Measurements from ENCODE around the gene KRT8.

KRT8 gene

DNA sequence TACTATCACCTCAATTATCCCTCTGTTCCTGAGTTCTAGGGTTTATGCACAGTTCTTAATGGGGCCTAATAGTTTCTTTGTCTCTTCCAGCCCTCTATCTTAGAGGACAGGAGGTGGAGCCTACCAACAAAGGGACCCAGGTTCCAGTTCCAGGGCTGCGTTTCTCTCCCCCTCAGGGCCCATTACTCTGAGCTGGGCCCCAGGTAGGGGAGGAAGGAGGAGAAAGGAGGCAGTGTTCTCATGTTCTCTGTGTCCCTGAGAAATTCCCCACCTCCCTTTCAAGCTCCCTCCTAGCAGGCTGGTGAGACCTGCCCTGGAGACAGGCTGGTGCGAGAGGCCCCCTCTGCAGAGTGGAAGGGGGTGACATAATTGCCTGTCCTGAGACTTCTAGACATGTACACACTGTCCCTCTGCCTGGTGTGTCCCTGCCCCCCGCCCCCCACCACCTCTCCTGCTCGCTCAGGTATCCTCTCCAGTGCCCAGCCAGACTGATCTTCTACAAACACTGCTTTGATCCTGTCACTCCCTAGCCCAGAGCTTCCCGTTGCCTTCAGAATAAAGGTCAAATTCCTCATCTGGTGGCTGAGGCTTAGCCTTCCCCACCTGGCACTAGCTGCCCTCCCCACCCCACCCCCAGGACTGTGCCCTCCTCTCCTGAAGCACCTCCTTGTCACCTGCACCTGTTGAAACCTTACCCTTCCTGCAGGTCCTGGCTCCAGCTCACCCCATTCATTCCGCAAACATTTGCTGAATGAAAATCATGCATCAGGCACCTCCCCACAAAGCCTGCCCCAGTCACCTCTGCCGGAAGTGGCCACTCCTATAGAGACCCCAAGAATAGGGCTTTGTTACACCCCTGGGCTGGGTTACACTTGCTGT is 21.1 kb upstream of the KRT8 start:
- DNase-seq = peak; percentile 56

DNA sequence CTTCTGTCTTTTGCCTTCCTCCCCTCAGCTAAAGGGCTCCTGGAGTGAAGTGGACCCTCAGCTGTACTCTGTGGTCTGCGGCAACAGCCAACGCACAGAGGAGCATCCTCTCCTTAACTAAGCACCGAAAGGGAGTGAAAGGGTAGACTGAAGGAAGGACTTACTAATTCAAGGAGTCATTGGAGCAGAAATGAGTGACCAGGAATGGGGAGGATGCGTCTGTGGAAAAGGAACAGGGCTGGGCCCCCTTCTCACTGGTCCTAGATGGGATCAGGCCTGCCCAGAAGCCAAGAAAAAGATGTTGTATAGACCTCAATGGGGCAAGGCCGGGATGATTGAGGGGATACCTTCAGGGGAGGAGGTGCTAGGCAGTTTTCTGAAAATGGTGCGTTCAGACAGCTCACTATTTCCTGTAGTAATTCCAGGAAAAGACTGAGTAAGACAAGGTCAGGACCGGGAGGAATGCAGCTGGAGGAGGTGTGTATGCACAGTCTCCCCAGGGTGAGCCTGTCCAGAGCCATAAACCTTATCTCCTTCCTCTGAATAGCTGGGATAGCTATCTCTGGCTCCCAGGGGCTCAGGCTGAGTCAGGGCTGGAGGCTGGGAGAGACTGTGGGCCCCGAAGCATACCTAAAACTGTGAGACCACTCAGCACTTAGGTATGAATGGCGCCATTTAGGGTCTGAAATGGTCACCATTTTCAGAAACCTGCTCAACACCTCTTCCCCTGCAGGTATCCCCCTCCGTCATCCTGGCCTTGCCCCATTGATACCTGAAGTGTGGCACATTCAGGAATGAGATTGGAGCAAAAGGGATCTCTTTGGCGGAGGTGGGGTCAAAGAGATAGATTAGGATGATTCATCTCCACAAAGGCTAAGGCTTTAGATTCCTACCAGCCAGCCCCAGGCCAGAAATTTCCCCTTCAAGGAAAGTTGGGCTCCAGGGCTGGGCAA is 20.2 kb upstream of the KRT8 start:
- no peak for DNase-seq

DNA sequence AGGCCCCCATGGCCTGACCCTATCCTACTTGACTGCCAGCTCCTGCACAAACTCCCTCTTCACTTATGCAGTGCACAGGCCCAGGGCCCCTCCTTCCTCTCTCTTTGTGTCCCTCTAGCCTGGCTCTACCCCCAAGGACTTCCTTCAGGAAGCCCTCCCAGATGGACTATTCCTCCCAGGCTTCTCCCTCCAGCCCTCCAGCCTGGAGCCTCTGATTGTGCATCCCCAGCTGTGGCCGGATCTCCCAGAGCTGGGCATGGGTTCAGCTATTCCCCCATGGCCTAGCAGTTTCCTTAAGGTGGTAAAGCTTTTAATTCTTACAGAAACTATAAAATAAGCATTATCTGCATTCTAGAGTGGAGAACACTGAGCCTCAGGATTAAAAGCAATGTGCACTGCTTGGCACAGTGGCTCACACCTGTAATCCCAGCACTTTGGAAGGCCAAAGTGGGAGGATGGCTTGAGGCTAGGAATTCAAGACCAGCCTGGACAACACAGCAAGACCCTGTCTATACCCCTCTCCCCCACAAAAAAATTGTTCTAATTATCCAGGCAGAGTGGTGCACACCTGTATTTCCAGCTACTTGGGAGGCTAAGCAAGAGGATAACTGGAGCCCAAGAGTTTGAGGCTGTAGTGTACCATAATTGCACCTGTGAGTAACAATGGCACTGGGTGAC is 16.8 kb upstream of the KRT8 start:
- no peak for DNase-seq

DNA sequence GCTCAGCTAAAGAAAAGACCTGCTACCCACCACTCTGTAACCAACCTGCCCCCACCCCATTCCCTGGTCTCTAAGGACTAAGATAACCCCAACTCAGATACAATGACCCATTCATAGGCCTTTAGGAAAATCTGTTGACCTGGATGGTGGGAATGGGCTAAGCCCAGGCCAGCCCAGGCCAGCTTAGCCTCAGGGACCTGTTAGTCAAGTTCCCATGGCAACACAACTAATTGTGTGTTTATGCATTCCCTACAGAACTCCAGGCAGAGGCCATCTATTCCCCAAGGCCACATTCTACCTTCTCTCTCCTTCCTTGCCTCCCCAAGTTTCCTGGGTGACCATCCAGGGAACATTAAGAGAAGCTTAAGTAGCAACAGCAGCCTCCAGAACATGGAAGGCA is 16.1 kb upstream of the KRT8 start:
- no peak for DNase-seq

DNA sequence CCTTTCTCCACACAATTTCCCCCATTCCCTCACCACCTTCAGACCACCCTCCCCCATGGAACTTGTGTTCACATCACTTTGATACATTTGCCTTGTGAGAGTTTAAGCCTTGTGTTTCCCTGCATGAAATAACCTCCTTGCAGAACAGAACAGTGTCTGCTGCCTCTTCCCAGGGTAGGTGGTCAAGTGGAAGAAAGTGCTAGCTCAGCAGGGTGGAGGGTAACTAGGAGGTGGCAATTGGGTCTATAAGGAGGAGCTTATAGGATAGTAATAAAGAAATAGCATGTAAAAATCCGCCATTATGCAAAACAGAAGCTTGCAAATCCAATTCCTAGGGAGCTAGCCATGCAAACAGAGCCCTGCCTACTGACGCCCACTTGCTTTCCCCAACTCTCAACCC is 13.9 kb upstream of the KRT8 start:
- no peak for DNase-seq

DNA sequence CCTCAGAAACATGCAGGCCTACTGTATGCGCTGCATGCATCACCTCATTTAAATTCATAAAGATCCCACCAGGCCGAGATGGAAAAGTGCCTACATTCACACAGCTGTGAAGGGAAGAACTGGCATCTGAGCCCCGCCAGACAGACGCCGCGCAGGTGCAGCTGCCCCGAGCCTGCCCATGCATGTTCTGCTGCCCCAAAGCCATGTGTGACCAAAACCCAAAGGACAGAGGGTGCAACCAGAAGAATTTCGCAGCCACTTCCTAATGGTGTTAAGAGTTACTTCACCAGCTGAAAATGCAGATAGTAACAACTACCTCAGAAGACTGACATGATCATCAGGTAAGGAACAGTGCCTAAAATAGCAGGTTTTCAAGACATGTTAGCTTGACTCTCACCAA is 13.5 kb upstream of the KRT8 start:
- DNase-seq = no peak

DNA sequence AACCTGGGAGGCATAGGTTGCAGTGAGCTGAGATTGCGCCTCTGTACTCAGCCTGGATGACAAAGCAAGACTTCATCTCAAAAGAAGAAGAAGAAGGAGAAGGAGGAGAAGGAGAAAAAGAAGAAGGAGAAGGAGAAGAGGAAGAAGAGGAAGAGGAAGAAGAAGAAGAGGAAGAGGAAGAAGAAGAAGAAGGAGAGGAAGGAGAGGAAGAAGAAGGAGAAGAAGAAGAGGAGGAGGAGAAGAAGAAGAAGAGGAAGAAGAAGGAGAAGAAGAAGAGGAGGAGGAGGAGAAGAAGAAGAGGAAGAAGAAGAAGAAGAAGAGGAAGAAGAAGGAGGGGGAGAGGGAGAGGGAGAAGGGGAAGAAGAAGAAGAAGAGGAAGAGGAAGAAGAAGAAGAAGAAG is 12.9 kb upstream of the KRT8 start:
- DNase-seq = no peak

DNA sequence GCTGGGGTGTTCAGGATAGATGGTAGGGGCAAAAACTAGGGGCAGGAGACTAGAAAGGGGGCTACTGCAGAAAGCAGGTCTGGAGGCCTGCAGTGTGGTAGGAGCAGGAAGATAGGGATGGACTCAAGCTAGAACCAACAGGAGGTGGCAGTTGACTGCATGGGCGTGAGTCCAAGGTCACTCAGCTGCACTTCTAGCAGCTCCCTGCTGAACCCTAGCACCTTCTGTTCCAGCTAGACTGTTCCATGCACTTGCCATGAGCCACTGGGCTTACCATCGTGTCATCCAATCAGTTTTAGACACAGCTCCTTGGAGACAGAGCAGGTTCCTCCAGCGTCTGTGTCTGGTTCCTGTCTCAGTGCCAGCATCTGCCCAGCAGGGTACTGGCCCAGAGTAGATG is 11.3 kb upstream of the KRT8 start:
- no peak for DNase-seq

DNA sequence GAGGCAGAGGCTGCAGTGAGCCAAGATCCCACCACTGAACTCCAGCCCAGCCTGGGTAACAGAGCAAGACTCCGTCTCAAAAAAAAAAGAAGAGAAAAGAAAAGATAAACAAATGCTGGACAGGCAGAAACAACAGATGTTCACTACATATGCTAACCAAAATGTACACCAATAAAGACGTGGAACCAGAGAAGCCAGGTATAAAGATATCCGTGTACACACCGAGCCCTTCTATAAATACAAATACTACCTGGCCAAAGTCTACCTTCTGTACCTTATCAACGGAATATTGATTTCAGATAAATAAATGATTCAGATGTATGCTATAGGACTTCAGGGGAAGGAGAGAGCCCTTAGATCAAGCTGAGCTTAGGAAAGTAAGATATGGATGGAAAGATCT is 10.8 kb upstream of the KRT8 start:
- no peak for DNase-seq

DNA sequence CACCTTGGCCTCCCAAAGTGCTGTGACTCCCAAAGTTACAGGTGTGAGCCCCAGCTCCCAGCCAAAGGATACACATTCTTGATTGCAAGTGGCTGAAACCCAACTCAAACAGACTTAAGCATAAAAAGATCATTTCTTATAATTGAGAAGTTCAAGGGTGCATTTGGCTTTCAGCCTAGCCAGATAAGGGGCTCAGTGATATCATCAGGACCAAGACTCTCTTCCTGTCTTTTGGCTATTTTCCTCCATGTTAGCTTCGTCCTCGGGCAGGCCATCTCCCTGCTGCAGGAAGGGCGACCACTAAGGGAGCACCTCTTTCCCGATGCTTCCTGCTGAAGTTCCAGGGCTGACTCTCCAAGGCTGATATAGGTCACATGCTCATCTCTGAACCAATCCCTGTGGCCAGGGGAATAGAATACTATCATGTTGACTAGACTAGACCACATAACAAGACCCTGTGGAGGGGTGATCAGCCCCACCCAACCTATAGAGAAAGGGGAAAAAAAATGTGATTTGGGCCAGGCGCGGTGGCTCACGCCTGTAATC is 9.8 kb upstream of the KRT8 start:
- no peak for DNase-seq

DNA sequence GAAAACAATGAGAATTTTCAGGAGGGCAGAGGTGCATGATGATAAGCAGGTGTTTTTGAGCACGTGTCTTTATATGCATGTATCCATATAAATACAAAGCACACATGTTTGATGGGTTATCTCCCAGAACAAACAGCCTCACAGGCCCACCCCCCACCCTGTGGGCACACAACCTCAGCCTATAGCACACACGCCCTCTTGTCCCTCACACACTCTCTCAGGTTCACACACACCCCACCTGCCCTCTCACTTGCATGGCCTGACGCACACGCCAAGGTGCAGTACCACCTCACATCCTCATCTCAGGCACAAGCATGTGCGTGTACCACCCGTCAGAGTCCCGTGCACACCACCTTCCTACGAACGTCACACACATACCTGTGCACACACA is 8.6 kb upstream of the KRT8 start:
- no peak for DNase-seq

DNA sequence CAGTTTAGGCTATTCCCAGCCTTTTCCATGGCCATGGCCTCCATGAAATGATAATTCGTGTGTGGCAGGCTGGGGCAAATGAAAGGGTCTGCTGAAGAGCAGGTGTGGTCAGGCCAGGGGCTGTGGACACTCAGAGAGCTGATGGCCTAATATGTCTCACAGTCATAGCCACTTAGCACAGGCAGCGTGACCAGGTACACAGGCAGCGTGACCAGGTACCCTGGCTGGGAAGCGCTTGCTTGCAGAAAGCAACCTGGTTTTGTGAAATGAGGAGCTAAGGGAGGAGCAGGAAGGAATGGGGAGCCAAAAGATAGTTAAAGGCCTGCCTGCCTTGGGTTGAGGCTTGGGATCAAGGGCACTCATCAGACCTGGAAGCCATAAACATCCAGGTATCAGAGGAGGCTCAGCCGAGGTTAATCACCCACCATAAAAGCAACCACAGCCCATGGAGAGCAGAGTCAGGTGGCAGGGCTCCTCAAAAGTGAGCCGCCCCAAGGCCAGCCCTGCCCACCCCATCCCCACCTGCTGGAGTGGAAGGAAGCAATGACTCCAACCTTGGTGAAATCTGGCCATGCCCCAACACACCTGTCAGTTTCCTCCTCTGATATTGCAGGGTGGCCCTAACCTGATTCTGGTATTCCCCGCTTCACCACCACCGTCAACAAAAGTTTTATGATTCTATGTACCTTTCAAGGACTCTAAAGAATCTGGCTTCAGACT is 8.0 kb upstream of the KRT8 start:
- peak; percentile 36 for DNase-seq

DNA sequence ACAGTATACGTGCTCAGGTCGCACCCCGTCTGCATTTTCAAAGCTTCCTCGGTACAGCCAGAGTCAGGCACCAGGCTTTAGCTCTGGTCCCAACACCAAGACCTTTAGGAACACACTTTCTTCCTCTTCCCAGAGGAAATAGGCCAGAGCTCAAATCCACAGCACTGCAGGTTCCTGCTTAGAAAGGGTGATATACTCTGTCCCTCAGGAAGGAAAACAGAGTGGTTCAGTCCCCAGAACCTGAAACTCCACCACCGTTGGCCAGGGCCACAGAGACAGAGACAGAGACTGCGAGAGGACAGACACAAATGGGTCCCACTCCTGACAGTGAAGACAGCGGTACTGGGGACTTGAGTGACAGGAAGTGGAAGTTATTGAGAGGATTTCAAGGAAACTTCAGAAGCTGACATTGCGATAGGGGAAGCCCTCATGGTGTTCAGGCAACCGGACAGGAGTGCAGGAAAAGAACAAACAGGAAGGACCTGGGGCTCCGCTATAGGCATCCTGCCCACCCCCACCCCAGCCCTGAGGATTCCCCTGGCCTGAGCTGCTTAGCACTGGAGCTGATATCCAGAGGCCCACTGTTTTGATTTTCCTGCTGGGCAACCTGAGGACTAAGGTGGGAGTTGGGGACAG is 5.5 kb upstream of the KRT8 start:
- DNase-seq = no peak

DNA sequence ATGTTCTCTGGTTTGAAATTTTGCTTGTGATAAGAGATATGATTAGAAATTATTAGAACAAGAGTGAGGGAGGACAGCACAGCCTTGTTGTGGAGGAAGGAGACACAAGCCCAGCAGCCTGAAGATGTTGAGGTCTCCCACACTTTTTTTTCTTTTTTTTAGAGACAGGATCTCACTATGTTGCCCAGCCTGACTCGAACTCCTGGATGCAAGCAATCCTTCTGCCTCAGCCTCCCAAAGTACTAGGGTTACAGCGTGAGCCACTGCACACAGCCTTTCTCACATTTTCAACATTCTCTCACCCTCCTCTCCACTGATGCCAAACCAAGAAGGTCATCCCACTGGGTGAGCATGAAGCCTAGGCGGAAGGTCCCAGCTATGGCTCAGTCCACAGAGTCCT is 4.9 kb upstream of the KRT8 start:
- DNase-seq = no peak

DNA sequence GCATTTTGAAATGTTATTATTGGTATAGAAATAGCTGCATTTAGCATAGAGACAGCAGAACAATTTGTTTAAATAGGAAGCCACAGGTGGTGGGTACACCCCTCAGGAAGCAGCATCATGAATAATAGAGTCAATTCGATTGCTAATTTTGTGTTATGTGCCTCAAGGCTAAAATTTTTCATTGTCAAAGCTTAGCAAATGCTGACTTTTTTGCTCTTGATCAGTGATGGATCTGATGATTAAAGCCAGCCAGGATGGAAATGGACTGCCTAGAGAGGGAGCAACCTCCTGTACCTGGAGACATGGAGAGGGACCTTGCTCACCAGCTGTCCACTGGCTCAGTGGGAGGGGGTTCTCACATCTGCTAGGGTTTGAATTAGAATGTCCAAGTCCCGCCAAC is 4.5 kb upstream of the KRT8 start:
- no peak for DNase-seq

DNA sequence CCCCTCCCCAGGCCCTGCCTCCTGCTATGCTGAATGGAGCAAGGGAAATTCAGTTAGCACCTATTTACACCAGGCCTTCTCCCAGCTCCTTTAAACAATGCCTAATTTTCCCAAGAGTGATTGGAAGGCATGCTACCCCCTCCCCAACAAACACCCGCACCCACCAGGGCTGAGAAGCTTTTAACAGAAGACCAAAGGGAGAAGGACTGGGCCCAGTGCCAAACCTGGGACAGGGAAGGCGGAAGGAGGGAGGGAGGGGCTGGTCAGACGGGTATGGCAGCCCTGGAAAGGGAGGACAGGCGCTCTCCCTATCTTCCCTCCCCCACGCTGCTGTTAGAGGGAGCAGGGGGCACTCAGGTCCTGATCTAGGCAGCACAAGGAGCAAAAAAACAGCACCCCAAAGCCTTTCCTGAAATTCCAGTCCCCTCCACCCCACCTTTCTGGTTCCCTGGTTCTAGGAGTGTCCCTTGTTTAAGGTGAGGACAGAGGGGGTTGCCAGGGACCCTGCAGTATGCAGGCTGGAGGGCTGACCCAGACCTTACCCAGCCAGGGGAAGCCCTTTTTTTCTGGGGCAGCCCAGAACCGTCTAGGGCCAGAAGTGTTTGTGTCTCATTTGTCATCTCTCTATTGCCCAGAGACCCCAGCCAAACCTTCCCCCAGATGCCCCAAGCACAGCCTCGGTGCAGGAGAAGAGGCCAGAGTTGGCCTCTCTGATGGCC is 2.4 kb upstream of the KRT8 start:
- DNase-seq = peak; percentile 69

DNA sequence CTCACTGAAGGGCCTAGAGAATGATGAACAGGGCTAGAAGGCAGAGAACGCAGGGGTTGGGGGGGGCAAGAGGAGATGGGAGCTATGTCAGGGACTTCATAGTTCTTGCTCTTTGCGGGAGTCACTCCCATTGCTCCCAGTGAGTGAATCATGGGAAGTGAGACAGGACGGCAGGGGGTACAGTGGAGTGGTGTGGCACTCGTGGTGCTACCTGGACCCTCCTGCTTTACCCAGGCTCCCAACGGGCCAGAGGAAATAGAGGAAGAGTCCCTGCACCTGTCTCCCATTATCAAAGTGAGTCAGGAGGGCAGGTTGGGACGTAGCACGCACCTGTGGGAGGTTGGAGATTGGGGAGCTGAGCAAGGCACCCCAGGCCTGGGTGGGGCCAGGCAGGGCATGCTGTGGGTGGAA is 1.3 kb upstream of the KRT8 start:
- DNase-seq = no peak

DNA sequence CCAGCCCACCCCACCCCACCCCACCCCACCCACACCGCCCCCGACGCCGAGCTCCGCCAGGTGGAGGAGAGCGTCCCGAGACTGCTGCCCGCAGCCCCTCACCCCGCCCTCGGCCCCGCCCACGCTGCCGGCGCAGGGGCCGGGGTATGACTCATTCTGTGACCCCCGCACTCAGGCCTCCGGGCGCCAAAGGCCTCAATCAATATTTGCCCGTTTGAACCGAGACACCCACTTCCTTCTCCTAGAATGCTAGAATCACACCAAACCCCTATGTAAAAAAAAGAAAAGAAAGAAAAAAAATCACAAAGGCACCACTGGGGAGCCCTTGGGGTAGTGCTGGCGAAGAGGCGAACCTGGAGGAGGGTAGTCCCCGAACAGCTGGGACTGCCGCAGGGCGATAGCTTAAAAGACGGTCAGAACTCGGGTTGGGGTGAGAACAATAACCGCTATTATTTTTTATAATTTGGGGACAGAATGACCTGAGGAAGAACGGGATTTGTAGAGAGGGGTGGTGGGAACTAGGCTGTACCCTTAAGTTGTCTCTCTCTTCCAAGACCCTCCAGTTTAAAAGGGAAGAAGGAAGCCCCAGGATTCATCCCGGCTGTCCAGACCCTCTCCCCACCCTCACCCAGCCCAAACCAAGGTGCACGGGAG is 894 bp downstream of the KRT8 start:
- peak; percentile 28 for DNase-seq

DNA sequence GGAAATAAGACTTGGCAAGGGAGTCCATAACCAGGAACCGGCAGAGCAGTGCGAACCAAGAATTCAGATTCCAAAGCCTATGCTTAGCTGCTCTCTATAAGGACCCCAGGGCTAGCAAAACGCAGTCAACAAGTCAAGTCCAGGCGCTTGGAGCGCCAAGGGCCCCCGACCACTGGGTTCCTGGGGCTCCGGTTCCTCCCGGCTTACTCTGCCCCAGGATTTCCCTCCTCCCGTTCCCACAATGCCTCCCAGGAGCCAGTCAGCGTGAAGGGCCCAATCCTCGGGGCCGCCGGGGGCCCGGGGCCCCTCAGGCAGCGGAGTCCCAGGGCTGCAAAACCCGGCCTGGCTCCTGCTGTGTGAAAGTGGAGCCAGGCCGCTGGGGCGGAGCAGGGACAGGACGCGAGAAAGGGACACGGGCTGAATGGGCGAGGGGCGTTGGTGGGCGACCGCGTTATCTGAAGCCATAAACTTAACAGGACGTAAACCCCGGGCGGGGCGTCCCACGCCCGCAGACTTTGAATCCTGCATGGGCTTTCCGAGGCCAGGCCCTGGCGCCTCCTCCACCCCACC is 1.5 kb downstream of the KRT8 start:
- peak; percentile 52 for DNase-seq

Measured in DMS79 treated with DMSO at 0.1 percent for 48 hours (cell line).